ENCODE data around the gene CARNS1.

Gene CARNS1

DNA sequence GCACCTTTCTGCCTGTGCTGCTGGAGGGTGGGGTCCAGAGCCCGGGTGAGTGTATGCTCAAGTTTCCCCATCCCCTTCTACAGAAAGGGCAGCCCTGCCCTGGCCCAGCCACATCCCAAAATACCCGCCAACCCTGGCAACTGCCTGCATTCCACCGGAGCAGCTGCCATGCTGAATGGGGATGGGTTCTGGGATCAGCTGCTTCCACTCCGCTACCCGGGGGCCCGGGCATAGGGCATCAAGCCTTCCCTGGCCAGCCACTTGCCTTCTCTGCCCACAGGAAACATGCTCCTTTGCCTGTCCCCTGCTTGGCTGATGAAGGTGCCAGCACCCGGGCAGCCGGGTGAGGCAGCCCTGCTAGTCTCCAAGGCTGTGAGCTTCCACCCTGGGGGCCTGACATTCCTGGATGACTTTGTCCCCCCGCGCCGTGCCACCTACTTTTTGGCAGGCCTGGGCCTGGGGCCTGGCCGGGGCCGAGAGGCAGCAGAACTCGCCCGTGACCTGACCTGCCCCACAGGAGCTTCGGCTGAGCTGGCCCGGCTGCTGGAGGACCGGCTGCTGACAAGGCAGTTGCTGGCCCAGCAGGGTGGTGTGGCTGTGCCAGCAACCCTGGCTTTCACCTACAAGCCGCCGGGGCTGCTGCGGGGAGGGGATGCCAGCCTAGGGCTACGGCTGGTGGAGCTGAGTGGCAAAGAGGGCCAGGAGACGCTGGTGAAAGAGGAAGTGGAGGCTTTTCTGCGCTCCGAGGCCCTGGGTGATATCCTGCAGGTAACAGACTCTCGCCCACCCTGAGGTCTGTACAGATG is 3.2 kb downstream of the CARNS1 start:
- TF ChIP-seq, protein P1, sequence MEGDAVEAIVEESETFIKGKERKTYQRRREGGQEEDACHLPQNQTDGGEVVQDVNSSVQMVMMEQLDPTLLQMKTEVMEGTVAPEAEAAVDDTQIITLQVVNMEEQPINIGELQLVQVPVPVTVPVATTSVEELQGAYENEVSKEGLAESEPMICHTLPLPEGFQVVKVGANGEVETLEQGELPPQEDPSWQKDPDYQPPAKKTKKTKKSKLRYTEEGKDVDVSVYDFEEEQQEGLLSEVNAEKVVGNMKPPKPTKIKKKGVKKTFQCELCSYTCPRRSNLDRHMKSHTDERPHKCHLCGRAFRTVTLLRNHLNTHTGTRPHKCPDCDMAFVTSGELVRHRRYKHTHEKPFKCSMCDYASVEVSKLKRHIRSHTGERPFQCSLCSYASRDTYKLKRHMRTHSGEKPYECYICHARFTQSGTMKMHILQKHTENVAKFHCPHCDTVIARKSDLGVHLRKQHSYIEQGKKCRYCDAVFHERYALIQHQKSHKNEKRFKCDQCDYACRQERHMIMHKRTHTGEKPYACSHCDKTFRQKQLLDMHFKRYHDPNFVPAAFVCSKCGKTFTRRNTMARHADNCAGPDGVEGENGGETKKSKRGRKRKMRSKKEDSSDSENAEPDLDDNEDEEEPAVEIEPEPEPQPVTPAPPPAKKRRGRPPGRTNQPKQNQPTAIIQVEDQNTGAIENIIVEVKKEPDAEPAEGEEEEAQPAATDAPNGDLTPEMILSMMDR (IDR thresholded peaks at IDR 0.05; ENCODE audit: insufficient read depth, low read depth, low read length, missing control alignments), result no peak
- no peak overlapping the region for H3K4me3 ChIP-seq (ENCODE audit: low read depth, low read length)
- DNase-seq (ENCODE audit: low read depth), result no peak

DNA sequence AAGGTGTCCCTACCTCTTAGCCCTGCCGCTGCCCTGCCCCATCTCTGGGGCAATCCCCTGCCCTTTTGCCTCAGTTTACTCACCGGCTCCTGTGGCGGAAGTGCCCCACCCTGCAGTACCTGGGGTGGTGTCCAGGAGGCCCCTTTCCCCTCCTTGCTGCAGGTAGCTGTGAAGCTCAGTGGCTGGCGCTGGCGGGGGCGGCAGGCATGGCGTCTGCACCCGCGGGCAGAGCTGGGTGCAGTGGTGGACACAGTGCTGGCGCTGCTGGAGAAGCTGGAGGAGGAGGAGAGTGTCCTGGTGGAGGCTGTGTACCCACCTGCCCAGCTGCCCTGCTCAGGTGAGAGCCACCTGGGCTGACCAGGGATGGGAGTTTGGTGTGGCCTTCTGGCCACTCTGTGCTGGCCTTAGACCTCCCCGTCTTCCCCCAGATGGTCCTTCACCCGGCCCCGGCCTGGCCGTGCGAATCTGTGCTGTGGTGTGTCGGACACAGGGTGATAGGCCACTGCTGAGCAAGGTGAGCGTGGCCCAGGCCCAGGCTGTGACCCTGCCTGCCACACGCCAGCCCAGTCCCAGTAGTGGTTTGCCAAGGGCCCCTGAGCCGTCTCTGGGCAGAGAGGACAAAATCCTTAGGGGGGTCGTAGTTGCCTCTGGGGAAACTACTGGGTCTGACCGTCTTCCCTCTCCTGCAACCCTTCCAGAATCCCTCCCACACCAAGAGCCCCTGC is 4.0 kb downstream of the CARNS1 start:
- no peak for DNase-seq (ENCODE audit: low read depth)
- TF ChIP-seq, protein P1 (IDR thresholded peaks at IDR 0.05; ENCODE audit: insufficient read depth, low read depth, low read length, missing control alignments), result no peak
- H3K4me3 ChIP-seq (ENCODE audit: low read depth, low read length), result no peak overlapping the region

GRCh38 chr11:67420147-67420645 is 4.7 kb downstream of the CARNS1 start:
- TF ChIP-seq, protein P1 (IDR thresholded peaks at IDR 0.05; ENCODE audit: insufficient read depth, low read depth, low read length, missing control alignments), result no peak
- H3K4me3 ChIP-seq (ENCODE audit: low read depth, low read length), result peak overlapping the region; percentile 41
- DNase-seq (ENCODE audit: low read depth), result no peak

DNA sequence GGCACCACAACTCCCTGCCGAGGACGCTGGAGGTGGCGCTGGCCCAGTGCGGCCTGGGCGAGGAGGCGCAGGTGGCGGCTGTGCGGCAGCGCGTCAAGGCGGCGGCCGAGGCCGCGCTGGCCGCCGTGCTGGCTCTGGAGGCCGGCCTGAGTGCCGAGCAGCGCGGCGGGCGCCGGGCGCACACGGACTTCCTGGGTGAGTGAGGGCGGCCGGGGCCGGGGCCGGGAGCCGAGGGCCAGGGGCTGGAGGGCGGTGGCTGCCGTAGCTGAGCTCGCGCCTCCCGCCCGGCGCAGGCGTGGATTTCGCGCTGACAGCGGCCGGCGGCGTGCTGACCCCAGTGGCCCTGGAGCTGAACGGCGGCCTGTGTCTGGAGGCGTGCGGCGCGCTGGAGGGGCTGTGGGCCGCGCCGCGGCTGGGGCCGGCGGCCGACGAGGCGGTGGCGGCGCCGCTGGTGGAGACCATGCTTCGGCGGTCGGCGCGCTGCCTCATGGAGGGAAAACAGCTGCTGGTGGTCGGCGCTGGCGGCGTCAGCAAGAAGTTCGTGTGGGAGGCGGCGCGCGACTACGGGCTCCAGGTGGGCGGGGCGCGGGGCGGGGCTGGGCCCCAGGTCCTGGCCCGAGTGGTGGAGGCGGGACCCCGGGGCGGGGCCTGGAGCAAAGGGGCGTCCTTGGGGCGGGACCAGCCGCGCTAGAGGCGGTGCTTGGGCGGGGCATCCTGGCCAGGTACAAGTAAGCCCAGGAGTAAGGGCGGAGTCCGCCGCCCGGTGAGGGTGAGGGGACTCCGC is 5.4 kb downstream of the CARNS1 start:
- TF ChIP-seq, protein P1 (IDR thresholded peaks at IDR 0.05; ENCODE audit: insufficient read depth, low read depth, low read length, missing control alignments), result no peak
- H3K4me3 ChIP-seq (ENCODE audit: low read depth, low read length), result peak overlapping the region; percentile 41

GRCh38 chr11:67421430-67422031 is 6.1 kb downstream of the CARNS1 start:
- TF ChIP-seq, protein P1 (IDR thresholded peaks at IDR 0.05; ENCODE audit: insufficient read depth, low read depth, low read length, missing control alignments), result no peak
- no peak overlapping the region for H3K4me3 ChIP-seq (ENCODE audit: low read depth, low read length)
- no peak for DNase-seq (ENCODE audit: low read depth)

More for the DNA sequence above, 5.4 kb downstream of the CARNS1 start:
- DNase-seq (ENCODE audit: low read depth), result peak; percentile 97

GRCh38 chr11:67422891-67423290 is 7.4 kb downstream of the CARNS1 start:
- TF ChIP-seq, protein P1 (IDR thresholded peaks at IDR 0.05; ENCODE audit: insufficient read depth, low read depth, low read length, missing control alignments), result no peak
- H3K4me3 ChIP-seq (ENCODE audit: low read depth, low read length), result no peak overlapping the region
- DNase-seq (ENCODE audit: low read depth), result no peak
